Stomach smooth muscle (tissue), 2 donors: ENCODE data around the gene HOXD8.

Experiments used
- H3K27ac ChIP-seq: one replicate; pipeline ENCODE4 v1.7.0; 2013; ENCODE audit warnings: mild to moderate bottlenecking, low read length, inconsistent platforms
- H3K27me3 ChIP-seq, 2 donors: one replicate each; pipeline ENCODE4 v1.7.0; 2013; ENCODE audit warnings: low read length in 2 of 2; ENCODE audit not compliant: insufficient read depth in 2 of 2, control insufficient read depth in 1 of 2
- H3K36me3 ChIP-seq, 2 donors: one replicate each; pipeline ENCODE4 v1.7.0; 2013; ENCODE audit warnings: low read length in 2 of 2; ENCODE audit not compliant: control insufficient read depth in 2 of 2, insufficient read depth in 2 of 2
- H3K4me1 ChIP-seq: one replicate; pipeline ENCODE4 v1.7.0; 2013; ENCODE audit warnings: low read length; ENCODE audit not compliant: control insufficient read depth, insufficient read depth
- H3K4me3 ChIP-seq, 2 donors: one replicate each; pipeline ENCODE4 v1.7.0; 2013; ENCODE audit warnings: low read length in 2 of 2
- H3K9ac ChIP-seq, 2 donors: one replicate each; pipeline ENCODE4 v1.7.0; 2013; ENCODE audit warnings: low read length in 2 of 2, mild to moderate bottlenecking in 1 of 2
- H3K9me3 ChIP-seq, 2 donors: one replicate each; pipeline ENCODE4 v1.7.0; 2013; ENCODE audit warnings: low read length in 2 of 2; ENCODE audit not compliant: control insufficient read depth in 2 of 2
- donor health status: healthy.
- donor health status: Pancreatic carcinoma.

HOXD8 gene

GRCh38 chr2:176112375-176113302, 16.9 kb upstream of the HOXD8 start:
- Histone ChIP-seq H3K4me1 (peaks cover 9% of the 10 kb centered on the region), H3K27me3 (peaks cover 83 to 93% of the 10 kb centered on the region in 2 donors), H3K36me3 (no peaks in the 10 kb centered on the region), H3K27ac (no peak overlapping the region), H3K9me3 (peaks cover 0 to 4% of the 10 kb centered on the region in 2 donors), H3K4me3 (no peak overlapping the region), H3K9ac (no peak overlapping the region)

- Histone ChIP-seq H3K4me1 (peaks cover 3% of the 10 kb centered on the region), H3K9ac (no peak overlapping the region), H3K27me3 (peaks cover 87 to 97% of the 10 kb centered on the region in 2 donors), H3K27ac (no peak overlapping the region), H3K9me3 (peaks cover 0 to 4% of the 10 kb centered on the region in 2 donors), H3K36me3 (no peaks in the 10 kb centered on the region), H3K4me3 (no peak overlapping the region)
These were observed 15.2 kb upstream of the HOXD8 start for GRCh38 chr2:176114120-176114929.

GRCh38 chr2:176114930-176115625, 14.4 kb upstream of the HOXD8 start:
- Histone ChIP-seq H3K9me3 (peaks cover 4% of the 10 kb centered on the region in 2 donors), H3K4me3 (no peak overlapping the region), H3K4me1 (peaks cover 3% of the 10 kb centered on the region), H3K9ac (no peak overlapping the region), H3K36me3 (no peaks in the 10 kb centered on the region), H3K27me3 (peaks cover 87 to 97% of the 10 kb centered on the region in 2 donors), H3K27ac (no peak overlapping the region)

- no peak within 1 kb of the TSS for H3K4me3 ChIP-seq
- H3K36me3 ChIP-seq = no peaks in the 10 kb centered on the region
- peaks cover 89 to 97% of the 10 kb centered on the region in 2 donors for H3K27me3 ChIP-seq
- peaks cover 3% of the 10 kb centered on the region for H3K4me1 ChIP-seq
- H3K9ac ChIP-seq = no peak within 1 kb of the TSS
- no peak within 1 kb of the TSS for H3K27ac ChIP-seq
- H3K9me3 ChIP-seq = peaks cover 4% of the 10 kb centered on the region in 2 donors
These were observed 13.4 kb upstream of the HOXD8 start, which contains the start of gene HOXD10 for GRCh38 chr2:176115883-176116813. Gene HOXD10 (plus strand): TSS chr2:176116778. CDS start chr2:176116834, 56 bp downstream.

- Histone ChIP-seq H3K4me1 (peaks cover under 1% of the 10 kb centered on the region), H3K36me3 (no peaks in the 10 kb centered on the region), H3K4me3 (no peak overlapping the region), H3K9me3 (peaks cover 2 to 4% of the 10 kb centered on the region in 2 donors), H3K27ac (no peak overlapping the region), H3K27me3 (peaks cover 84 to 97% of the 10 kb centered on the region in 2 donors), H3K9ac (no peak overlapping the region)
These were observed 12.2 kb upstream of the HOXD8 start for GRCh38 chr2:176117162-176117822.

- H3K4me1 ChIP-seq = peaks cover 6% of the 10 kb centered on the region
- no peak overlapping the region for H3K27ac ChIP-seq
- H3K27me3 ChIP-seq = peaks cover 78 to 97% of the 10 kb centered on the region in 2 donors
- H3K9me3 ChIP-seq = peaks cover 0 to 4% of the 10 kb centered on the region in 2 donors
- no peak overlapping the region for H3K4me3 ChIP-seq
- H3K36me3 ChIP-seq = no peaks in the 10 kb centered on the region
- H3K9ac ChIP-seq = no peak overlapping the region
These were observed 11.6 kb upstream of the HOXD8 start for GRCh38 chr2:176117823-176118371.

- Histone ChIP-seq H3K4me1 (peaks cover 14% of the 10 kb centered on the region), H3K9ac (no peak overlapping the region), H3K27me3 (peaks cover 76 to 98% of the 10 kb centered on the region in 2 donors), H3K36me3 (no peaks in the 10 kb centered on the region), H3K27ac (no peak overlapping the region), H3K9me3 (peaks cover 0 to 4% of the 10 kb centered on the region in 2 donors), H3K4me3 (no peak overlapping the region)
These were observed 10.7 kb upstream of the HOXD8 start for GRCh38 chr2:176118601-176119339.

GRCh38 chr2:176120364-176121189, 8.9 kb upstream of the HOXD8 start:
- H3K36me3 ChIP-seq = no peaks in the 10 kb centered on the region
- peaks cover 0 to 4% of the 10 kb centered on the region in 2 donors for H3K9me3 ChIP-seq
- peaks cover 78 to 98% of the 10 kb centered on the region in 2 donors for H3K27me3 ChIP-seq
- peaks cover 14% of the 10 kb centered on the region for H3K4me1 ChIP-seq
- H3K4me3 ChIP-seq = no peak overlapping the region
- H3K9ac ChIP-seq = no peak overlapping the region
- no peak overlapping the region for H3K27ac ChIP-seq
